Activated CD4-positive, alpha-beta T cell treated with anti-CD3 and anti-CD28 coated beads, Interleukin-2, amount 50 U/mL, for 24 hours (primary cell): Measurements from ENCODE around the gene KDM3B.
"Not testable (repeated sequence)": the region's sequence is repeated elsewhere in the genome, so short reads cannot be mapped to it uniquely, and the experiment has no call there.

Source experiments
- DNase-seq, 2 donors: peaks; one replicate each; pipeline ENCODE4 v3.0.0-alpha.2; 2020; ENCODE audit warnings: low read depth in 1 of 2, low spot score in 1 of 2

KDM3B gene

DNA sequence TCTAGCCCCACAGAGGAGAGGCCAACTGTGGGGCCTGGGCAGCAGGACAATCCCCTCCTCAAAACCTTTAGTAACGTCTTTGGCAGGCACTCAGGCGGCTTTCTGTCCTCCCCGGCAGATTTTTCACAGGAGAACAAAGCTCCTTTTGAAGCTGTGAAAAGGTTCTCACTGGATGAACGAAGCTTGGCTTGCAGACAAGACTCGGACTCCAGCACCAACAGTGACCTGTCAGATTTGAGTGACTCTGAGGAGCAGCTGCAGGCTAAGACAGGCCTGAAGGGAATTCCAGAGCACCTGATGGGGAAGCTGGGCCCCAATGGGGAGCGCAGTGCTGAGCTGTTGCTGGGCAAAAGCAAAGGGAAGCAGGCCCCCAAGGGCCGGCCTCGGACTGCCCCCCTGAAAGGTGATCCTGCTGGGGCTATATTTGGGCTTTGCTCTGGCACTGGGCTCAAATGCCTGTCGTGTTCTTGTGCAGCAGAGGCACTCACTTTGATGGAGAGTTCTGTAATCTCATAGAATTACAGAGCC lies 39.4 kb downstream of the KDM3B start:
- no peak for DNase-seq

DNA sequence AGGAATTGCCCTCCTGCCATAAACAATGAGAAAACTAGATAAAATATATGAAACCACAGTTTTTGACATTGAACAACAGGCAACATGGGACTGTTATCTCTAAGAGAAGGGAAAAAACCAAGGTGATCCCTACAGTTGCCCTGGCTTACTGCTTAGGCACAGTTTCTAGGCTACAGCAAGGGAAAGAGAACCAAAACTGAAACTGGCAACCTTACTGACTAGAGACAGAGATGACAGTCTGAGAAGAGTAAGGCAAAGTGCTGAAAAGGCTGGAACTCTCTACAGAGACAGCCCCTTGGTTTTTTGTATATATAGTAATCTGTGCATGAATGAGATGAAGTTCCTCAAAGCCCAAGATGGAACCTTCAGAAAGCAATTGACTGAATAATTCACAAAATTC lies 50.2 kb downstream of the KDM3B start:
- no peak for DNase-seq

DNA sequence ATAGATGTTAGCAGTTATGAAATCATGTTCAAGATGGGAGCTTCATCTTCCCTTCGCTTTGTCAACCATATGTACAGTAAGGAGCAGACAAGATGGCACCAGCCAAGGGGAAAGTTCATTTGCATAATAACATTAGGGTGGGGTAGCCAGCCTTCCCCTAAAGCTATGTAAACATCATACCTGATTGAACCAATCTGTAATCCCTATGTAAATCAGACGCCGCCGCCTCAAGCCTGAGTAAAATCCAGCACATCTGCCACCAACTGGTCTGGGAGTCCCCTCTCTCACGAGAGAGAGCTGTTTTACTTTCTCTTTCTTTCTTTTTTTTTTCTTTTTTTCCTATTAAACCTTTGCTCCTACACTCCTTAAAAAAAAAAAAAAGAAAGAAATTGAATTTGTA lies 55.5 kb downstream of the KDM3B start:
- no peak for DNase-seq

DNA sequence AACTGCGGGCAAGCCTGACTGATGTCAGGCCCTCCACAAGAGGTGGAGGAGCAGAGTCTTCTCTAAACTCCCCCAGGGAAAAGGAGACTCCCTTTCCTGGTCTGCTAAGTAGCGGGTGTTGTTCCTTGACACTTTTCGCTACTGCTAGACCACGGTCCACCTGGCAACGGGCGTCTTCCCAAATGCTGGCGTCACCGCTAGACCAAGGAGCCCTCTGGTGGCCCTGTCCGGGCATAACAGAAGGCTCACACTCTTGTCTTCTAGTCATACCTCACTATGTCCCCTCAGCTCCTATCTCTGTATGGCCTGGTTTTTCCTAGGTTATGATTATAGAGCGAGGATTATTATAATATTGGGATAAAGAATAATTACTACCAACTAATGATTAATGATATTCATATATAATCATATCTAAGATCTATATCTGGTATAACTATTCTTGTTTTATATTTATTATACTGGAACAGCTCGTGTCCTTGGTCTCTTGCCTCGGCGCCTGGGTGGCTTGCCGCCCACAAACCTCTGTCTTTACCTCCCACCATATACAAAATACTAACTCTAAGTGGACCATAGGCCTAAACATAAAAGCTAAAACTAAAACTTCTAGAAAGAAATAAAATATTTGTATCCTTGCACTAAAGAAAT lies 58.6 kb downstream of the KDM3B start:
- not testable (repeated sequence) for DNase-seq

DNA sequence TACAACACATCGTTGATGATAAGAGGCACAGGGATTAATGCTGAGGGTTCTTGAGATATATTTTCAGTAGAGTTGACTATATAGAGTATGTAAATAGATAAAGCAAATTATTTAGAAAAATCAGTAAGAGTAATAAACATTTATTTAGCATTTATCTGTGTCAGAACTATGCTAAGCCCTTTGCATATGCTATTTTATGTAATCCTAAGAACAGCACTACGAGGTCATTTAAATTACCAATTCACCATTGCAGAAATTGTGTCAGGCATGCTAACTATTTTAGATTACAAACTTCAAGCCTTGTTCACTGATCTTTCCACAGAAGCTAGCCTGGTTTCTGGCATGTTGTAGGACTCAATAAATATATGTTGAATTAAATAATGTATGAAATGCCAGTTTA lies 66.0 kb downstream of the KDM3B start:
- DNase-seq = no peak

DNA sequence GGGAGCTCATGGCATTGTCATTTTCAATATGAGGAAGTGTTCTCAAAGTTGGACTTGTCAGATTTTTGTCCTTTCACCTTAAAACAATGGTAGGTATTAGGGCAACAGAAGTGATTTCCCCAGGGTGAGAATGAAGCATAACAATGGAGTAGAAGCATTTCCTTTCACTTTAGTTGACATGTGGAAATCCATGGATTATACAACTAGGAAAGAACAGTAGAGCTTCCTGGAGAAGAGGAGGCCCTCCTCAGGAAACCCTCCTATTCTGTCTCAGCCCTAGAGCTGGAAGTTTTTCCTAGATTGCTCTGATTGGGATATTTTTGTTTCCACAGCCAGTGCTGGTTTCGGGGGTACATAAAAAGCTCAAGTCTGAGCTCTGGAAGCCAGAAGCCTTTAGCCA lies 72.6 kb downstream of the KDM3B start:
- no peak for DNase-seq

DNA sequence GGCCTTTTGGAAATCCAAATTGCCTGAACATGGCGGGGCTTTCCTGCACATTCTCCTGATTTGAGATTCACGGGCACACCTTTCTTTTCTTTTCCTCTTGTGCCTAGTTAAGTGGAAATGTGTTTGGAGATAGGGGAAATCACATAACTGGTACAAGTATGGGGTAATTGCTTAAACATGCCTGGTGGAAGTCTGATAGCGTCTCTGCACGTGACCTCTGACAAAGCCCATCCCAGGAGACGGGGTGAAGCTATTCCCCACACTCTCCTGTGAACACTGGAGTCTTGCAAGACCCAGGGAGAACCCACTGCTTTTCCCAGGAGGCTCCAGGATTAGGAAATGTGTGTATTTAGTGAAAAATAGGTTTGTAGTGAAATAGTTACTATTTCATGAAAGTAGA lies 83.5 kb downstream of the KDM3B start:
- DNase-seq = no peak

DNA sequence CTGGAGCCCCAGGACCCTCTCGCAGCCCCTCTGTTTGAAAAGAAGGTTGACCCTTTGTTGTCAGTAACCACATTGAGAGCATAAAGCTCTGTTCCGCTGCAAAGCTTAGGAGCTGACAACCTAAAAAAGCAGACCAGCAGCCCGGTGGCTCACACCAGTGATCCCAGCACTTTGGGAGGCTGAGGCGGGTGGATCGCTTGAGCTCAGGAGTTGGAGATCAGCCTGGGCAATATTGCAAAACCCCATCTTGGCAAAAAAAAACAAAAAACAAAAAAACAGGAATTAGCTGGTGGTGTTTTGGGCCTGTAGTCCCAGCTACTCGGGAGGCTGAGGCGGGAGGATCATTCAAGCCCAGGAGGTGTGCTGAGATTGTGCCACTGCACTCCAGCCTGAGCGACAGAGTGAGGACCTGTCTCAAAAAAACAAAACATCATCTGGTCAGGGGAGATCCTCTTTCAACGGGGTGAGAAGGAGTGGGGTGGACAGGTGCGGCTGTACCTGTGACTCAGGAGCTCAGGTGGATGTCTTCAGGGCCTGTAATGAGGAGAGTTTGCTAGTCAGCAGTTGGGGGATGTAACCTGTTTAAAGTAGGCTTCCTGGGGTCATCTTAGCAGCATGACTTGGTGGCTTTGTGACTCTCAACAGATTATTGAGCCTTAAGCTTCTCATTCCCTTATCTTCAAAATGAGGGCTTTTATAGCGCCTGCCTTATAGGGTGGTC lies 85.7 kb downstream of the KDM3B start:
- DNase-seq = no peak

DNA sequence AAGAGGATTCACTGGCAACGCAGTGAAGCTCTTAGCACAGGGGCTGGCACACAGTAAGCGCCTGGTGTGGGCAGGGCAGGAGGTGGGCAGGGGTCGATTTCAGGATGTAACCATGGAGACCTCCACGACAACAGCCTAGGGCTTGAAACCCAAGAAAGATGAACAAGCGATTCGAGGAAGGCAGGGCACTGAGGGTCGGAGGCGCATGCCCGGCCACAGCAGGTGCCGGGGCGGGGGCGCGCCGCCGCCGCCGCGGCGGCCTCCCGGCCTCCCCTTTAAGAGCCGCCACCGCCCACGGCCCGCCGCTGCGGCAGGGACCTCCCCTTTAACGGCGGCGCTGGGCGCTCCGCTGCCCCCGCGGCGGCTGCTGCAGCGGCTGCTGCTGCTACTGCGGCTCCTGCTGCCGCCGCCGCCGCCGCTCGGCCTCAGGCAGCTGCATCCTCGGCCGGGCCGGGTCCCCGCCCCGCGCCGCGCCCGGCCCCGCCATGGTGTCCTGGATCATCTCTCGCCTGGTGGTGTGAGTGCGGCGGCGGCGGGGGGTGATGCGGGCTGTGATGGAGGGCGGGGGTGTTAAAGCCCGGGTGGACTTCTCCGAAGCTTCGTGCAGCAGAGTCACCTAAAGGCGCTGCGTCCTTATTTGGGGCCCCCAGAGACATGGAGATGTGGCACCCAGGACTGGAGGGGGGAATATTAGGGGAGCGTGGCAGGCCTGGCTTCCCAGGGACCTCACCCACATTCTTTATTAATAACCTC lies 86.4 kb downstream of the KDM3B start, which contains the start of gene REEP2:
REEP2 (plus strand) TSS at position 334 of the 753 bp plus-strand sequence; CDS start at position 486, 152 bp downstream.
- peak; percentile 34 to 38 for DNase-seq

DNA sequence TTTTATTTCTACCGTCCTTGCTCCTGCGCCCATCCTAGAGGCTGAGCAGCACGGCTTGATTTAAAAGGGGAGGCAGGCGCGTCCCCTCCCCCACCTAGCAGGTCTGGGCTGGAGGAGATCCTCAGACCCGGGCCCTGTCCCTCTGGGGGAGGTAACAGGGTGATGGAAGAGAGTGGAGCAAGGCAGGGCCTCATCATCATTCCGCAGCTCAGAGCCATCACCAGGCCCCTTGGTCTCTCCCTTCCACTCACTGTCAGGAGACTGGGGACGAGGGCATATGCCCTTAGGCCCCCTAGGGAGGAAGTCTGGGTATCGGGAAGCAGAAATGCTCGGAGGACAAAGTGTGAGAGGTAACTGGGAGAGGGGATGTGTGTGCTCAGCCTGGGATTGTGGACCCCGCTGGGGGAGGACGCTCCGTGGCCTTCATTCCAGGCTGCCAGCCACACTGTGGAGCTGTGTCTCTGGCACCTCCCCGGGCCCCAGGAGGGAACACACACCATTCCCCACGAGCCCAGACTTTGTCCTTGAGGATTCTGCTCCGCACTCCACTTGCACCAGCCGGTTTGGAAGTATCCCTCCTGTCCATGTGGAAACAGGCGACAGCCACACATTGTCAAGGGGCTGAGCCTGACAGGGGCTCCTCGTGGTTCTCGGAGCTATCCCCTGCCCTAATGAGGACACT lies 87.1 kb downstream of the KDM3B start:
- no peak for DNase-seq

DNA sequence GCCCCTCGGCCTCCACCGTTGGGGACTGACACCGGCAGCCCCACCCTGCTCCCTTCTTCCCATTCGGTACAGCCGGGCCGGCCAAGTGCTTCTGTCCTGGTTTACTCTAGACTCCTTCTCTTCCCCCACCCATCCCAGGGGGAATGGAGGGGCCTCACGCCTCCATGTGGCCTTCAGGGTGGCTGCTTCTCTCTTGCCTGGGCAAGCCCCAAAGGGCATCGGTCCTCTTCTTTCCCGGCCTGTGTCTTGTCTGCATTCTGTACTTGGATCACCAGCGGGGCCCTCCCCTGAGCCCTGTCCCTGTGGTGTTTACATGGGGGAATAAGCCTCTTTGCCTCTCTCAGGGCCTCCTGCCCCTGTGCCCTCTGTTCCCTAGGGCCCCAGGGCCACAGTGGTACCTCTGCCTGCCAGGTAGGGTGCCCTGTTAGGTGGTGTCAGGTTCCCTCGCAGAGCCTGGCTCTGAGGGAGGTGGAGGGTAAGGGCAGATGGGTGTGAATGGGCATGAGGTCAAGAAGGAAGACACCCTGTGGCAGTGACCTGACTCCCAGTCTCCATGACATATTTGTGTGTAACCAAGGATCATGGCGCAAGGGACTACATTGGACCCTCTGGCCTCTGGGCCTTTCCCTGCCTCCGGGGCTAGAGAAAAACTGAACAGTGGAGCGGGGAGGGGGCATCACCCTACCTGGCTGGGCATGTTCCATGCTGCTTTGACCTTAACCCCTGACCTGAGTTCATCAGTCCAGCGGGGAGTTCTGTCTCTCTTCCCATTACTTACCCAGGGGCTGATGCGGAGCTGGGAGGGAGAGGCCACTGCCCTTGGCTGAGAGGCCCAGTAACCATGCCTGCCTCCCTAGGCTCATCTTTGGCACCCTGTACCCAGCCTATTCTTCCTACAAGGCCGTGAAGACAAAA lies 87.9 kb downstream of the KDM3B start:
- no peak for DNase-seq

DNA sequence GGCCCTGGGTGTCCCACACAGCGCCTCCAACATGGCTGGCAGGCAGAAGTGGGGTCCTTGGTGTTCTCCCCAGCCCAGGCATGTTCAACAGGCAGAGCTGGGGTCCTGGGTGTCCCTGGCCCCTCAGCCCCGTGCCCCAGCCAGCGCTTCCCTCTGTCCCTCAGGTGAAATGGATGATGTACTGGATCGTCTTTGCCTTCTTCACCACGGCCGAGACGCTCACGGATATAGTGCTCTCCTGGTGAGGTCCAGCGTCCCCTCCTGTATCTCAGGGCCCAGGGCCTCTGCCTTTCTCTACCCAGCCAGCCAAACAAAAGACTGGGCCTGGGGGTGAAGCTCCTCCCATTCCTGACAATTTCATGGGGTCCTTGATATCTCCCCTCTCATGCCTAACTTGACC lies 88.7 kb downstream of the KDM3B start:
- DNase-seq = no peak

DNA sequence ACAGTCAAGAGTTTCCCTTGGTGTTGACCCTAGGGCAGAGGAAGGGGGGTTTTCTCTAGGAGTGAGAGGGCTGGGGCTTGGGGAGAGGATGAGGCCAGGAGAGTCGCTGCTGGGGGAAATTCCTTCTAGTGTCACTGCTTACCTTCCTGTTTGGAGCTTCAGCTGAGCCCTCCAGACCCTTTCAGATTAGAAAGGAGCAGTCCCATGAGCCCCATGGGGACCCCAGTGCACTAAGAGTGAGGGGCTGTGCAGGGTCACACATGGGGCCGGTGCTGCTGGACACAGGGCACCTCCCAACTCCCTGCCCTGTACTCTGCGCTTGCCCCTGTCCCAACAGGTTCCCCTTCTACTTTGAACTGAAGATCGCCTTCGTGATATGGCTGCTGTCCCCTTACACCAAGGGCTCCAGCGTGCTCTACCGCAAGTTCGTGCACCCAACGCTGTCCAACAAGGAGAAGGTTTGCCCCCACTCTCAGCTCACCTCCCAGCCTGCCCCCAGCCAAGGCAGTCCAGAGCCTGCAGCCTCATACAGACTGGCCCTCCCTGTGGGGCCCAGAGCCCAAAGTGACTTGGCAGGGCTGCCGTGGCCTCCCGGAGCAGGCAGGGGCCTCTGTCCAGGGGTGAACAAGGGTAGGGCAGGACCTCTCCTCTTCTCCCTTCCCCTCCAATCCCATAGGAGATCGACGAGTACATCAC lies 91.7 kb downstream of the KDM3B start:
- no peak for DNase-seq

DNA sequence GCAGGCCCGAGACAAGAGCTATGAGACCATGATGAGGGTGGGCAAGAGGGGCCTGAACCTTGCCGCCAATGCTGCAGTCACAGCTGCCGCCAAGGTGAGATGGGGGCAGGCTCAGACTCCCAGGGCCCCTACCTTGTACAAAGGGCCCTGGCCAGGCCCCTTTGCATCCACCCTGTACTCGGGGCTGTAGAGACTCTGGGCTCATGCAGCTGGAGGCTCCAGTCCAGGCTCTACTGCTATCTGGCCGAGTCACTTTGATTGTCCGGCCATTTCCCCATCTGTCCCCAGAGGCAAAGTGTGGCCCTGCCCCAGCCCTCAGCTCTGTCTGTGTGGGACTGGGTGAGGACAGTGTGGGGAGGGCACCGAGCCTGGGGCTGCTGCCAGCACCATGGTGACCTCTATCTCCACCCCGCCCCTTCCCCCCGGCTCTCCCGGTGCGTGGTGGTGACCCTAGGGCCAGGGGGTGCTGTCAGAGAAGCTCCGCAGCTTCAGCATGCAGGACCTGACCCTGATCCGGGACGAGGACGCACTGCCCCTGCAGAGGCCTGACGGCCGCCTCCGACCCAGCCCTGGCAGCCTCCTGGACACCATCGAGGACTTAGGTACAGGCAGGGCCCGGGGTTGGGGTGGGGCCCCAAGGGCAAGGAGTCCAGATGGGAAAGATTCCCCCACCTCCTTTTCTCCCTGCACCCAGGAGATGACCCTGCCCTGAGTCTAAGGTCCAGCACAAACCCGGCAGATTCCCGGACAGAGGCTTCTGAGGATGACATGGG lies 92.5 kb downstream of the KDM3B start:
- DNase-seq = no peak

DNA sequence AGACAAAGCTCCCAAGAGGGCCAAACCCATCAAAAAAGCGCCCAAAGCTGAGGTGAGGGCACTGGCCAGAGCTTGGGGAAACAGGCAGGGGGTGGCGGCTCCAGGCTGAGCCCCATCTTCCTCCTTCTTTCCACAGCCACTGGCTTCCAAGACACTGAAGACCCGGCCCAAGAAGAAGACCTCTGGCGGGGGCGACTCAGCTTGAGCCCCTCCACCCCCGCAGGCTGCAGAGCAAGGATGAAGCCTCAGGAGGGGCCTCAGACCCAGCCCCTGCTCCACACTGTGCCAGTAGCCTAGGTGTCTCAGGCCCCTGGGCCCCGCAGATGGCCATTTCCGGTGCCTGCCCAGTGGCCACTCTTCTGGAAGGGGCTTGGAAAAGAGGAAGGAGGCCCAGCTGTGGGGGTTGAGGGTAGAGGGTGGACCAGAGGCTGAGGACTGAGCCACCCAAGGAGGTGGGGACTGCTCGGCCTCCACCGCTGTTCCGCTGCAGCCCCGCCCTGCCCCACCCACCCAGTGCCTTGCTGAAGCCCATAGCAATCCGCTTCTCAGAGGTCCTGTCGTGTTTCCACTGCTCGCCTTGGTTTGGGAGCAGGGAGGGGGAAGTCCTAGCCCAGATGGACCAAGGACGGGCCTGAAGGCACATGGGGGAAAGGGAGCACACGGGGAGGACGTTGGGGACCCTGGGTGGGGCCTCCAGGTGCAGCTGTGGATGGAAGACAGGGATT lies 93.2 kb downstream of the KDM3B start:
- no peak for DNase-seq

DNA sequence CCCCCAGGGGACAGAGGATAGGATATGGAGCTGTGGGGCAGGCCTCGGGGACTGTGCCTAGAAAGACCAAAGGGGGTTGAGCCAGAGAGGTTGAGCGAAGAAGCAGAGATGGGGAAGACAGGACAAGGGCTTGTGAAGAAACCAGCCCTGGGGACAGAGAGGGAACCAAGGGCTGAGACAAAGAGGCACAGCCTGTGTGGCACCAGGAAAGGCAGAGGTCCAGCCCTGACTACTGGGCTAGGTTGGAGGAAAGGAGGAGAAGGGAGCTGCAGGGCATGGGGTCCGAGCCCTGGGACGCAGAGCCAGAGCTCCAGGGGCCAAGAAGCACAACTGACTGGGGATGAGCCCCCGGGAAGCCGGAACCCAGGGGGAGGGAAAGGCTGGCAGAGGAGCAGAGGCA lies 95.6 kb downstream of the KDM3B start:
- no peak for DNase-seq

DNA sequence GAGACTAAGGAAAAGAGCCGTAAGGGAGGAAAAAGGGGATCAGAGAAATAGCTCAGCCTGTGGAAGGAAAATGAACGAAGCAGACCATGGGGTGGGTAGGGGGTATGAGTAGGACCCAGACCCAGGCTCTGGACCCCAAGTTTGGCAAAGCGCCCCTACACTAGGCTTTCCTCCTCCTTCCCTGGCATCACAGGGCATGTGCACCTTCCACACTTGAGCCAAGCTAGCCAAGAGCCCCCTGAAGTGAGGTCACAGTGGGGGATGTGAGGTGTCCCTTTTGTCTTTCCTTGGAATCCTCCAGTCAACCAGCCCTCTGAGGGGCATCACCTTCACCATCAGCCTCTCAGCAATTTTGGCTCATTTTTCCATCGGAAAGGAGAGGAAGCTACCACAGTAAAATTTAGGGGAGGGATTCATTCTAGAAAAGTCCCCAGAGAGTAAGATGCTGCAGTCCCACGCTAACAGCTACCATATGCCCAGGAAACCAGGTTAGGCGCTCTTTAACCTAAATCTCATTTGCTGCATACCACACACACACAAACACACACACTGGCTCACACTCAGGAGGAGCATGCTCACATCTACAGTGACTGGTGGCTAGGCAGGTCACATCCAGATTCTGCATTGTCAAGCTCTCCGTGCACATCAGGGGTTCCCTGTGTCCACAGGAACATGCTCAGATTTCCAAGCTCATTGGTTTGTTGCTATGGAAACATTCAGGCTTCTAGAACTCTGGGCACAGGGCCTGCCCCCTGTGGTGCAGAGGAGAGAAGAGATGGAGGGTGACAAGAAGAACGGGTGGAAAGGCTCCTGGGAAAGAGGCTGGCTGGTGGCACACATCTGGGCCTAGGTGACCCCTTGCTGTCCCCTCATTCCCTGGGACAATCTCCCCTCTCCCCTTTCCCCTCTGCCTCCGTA lies 96.3 kb downstream of the KDM3B start:
- DNase-seq = no peak
